Measurements from ENCODE around the gene N4BP3.
A peak's percentile ranks its signal among the peaks of the same experiment; 100 is the strongest.

Gene N4BP3

GRCh38 chr5:178149199-178149932 is 36.0 kb downstream of the N4BP3 start:
- Mint-ChIP-seq H3K4me1 (peaks cover 83% of the 10 kb centered on the region), H3K27ac (peak overlapping the region; percentile 60 to 97), H3K9me3 (no peaks in the 10 kb centered on the region), H3K4me3 (peak overlapping the region; percentile 69 to 70), H3K27me3 (no peaks in the 10 kb centered on the region)
- DNase-seq (peak; percentile 22 to 47), ATAC-seq (peak; percentile 31)

GRCh38 chr5:178150977-178151734 is 37.8 kb downstream of the N4BP3 start:
- Mint-ChIP-seq H3K9me3 (no peaks in the 10 kb centered on the region), H3K4me3 (peak overlapping the region; percentile 29 to 99), H3K4me1 (peaks cover 83% of the 10 kb centered on the region), H3K27ac (peak overlapping the region; percentile 85 to 93), H3K27me3 (no peaks in the 10 kb centered on the region)
- DNase-seq (no peak), ATAC-seq (no peak)

GRCh38 chr5:178152491-178153444 is 39.4 kb downstream of the N4BP3 start:
- Mint-ChIP-seq H3K27ac (peak overlapping the region; percentile 85 to 97), H3K9me3 (no peaks in the 10 kb centered on the region), H3K4me1 (peaks cover 69% of the 10 kb centered on the region), H3K4me3 (peak overlapping the region; percentile 98 to 99), H3K27me3 (no peaks in the 10 kb centered on the region)
- DNase-seq (no peak), ATAC-seq (no peak)

- Mint-ChIP-seq H3K9me3 (no peaks in the 10 kb centered on the region), H3K27me3 (no peaks in the 10 kb centered on the region), H3K4me3 (peak within 1 kb of the TSS; percentile 98 to 99), H3K27ac (peak within 1 kb of the TSS; percentile 96 to 97), H3K4me1 (peaks cover 59% of the 10 kb centered on the region)
- ATAC-seq (peak; percentile 96), DNase-seq (peak; percentile 98)
Measured at GRCh38 chr5:178153530-178154340, 40.4 kb downstream of the N4BP3 start, which contains the start of gene NHP2. NHP2 (minus strand) TSS chr5:178153885; CDS start chr5:178153817, 68 bp downstream.

- no peak for DNase-seq
- Mint-ChIP-seq H3K9me3 (no peaks in the 10 kb centered on the region), H3K27me3 (no peaks in the 10 kb centered on the region), H3K4me3 (peak overlapping the region in 1 of 2 donors; percentile 15), H3K4me1 (peaks cover 46% of the 10 kb centered on the region), H3K27ac (no peak overlapping the region)
- no peak for ATAC-seq
Measured at GRCh38 chr5:178155065-178155464, 41.7 kb downstream of the N4BP3 start.

- ATAC-seq, result no peak
- no peak for DNase-seq
- Mint-ChIP-seq H3K4me1 (peaks cover 14% of the 10 kb centered on the region), H3K4me3 (no peak overlapping the region), H3K27me3 (peaks cover 28% of the 10 kb centered on the region), H3K9me3 (no peaks in the 10 kb centered on the region), H3K27ac (no peak overlapping the region)
Measured at GRCh38 chr5:178160176-178160575, 46.8 kb downstream of the N4BP3 start.

- DNase-seq (no peak), ATAC-seq (no peak)
- H3K27me3 Mint-ChIP-seq, result peaks cover 28% of the 10 kb centered on the region
- H3K9me3 Mint-ChIP-seq, result no peaks in the 10 kb centered on the region
- no peak overlapping the region for H3K4me3 Mint-ChIP-seq
- H3K27ac Mint-ChIP-seq, result no peak overlapping the region
- H3K4me1 Mint-ChIP-seq, result peaks cover 14% of the 10 kb centered on the region
Measured at GRCh38 chr5:178162481-178162880, 49.1 kb downstream of the N4BP3 start.

GRCh38 chr5:178163772-178164735 is 50.7 kb downstream of the N4BP3 start:
- H3K27me3 Mint-ChIP-seq, result peaks cover 30% of the 10 kb centered on the region
- H3K4me3 Mint-ChIP-seq, result peak overlapping the region; percentile 35 to 69
- H3K9me3 Mint-ChIP-seq, result no peaks in the 10 kb centered on the region
- ATAC-seq (peak; percentile 99), DNase-seq (peak; percentile 92 to 96)
- peaks cover 14% of the 10 kb centered on the region for H3K4me1 Mint-ChIP-seq
- peak overlapping the region in 1 of 2 donors; percentile 1 for H3K27ac Mint-ChIP-seq

GRCh38 chr5:178165581-178165980 is 52.2 kb downstream of the N4BP3 start:
- H3K4me1 Mint-ChIP-seq, result peaks cover 14% of the 10 kb centered on the region
- peaks cover 39% of the 10 kb centered on the region for H3K27me3 Mint-ChIP-seq
- H3K4me3 Mint-ChIP-seq, result no peak overlapping the region
- no peak for DNase-seq
- H3K9me3 Mint-ChIP-seq, result no peaks in the 10 kb centered on the region
- H3K27ac Mint-ChIP-seq, result no peak overlapping the region
- no peak for ATAC-seq

GRCh38 chr5:178170455-178170854 is 57.1 kb downstream of the N4BP3 start:
- H3K9me3 Mint-ChIP-seq, result no peaks in the 10 kb centered on the region
- no peak overlapping the region for H3K27ac Mint-ChIP-seq
- H3K4me1 Mint-ChIP-seq, result no peaks in the 10 kb centered on the region
- no peak for ATAC-seq
- no peak overlapping the region for H3K4me3 Mint-ChIP-seq
- peaks cover 10% of the 10 kb centered on the region for H3K27me3 Mint-ChIP-seq
- DNase-seq, result no peak

- Mint-ChIP-seq H3K9me3 (no peaks in the 10 kb centered on the region), H3K4me1 (no peaks in the 10 kb centered on the region), H3K4me3 (no peak overlapping the region), H3K27ac (no peak overlapping the region), H3K27me3 (peaks cover 5% of the 10 kb centered on the region)
- DNase-seq (no peak), ATAC-seq (no peak)
Measured at GRCh38 chr5:178174456-178174855, 61.1 kb downstream of the N4BP3 start.

All from stimulated activated naive CD8-positive, alpha-beta T cell treated with anti-CD3 and anti-CD28 coated beads, Interleukin-15, amount 100 ng/mL, for 72 hours (primary cell).